ENCODE results near the gene REL. TPM values are rescaled to one million over a fixed set of nuclear protein-coding genes. Genes with fewer than 3 reads are reported as not detected.

The REL gene
- total RNA-seq, 1 experiment from 2014 or later = 6.2 TPM

DNA sequence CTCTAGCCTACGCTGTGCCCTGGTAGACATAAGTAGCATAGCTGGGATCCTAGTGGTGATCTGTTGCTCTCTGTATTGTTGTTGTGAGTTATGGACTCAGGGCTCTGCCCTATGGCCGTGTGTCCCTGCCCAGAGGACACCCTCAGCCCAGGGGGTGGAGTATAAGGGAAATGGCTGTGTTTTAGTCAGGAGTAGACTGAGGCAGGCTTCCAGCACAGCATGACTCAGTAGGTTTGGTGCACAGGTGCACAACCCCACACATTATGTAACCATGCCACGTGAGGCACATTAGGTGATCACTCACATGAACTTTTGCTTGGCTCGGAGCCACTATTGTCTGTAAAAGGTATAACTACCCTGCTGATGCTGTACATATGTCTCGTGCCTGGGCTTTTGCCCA is 76.3 kb downstream of the REL start:
- Mint-ChIP-seq H3K4me3 (no peak overlapping the region), H3K9me3 (no peaks in the 10 kb centered on the region), H3K36me3 (ENCODE audit: insufficient read depth in 1 of 3, low read depth in 3 of 3) (no peaks in the 10 kb centered on the region; a peak in 1 of 7 replicates), H3K4me1 (no peaks in the 10 kb centered on the region), H3K27me3 (ENCODE audit: low read depth) (no peaks in the 10 kb centered on the region), H3K27ac (no peak overlapping the region)
- Histone ChIP-seq H3K23me2 (ENCODE audit: insufficient read length, low read depth, low read length, poor library complexity, severe bottlenecking) (no peaks in the 10 kb centered on the region), H3K79me1 (ENCODE audit: insufficient read depth, low read depth, low read length, poor library complexity, severe bottlenecking) (no peaks in the 10 kb centered on the region), H4K20me1 (ENCODE audit: control insufficient read depth, insufficient read depth, insufficient read length) (no peaks in the 10 kb centered on the region), H3K56ac (ENCODE audit: insufficient read length, low read depth, low read length) (no peak overlapping the region), H3K27ac (ENCODE audit: insufficient read length, low read depth, low read length) (no peak overlapping the region), H2AK5ac (ENCODE audit: insufficient read length, low read length) (no peak overlapping the region), H3K27me3 (ENCODE audit: insufficient read depth, low read length) (no peaks in the 10 kb centered on the region), H3K4me1 (ENCODE audit: insufficient read depth, low read length) (no peaks in the 10 kb centered on the region), H3K14ac (ENCODE audit: insufficient read depth, low read length) (no peak overlapping the region; the same call in 1 of the 2 replicates), H3K18ac (ENCODE audit: insufficient read length, low read depth, low read length) (no peak overlapping the region), H4K8ac (replicated peaks; ENCODE audit: insufficient read length, low read depth, low read length) (no peak overlapping the region), H3K4ac (ENCODE audit: low read depth, low read length) (no peak overlapping the region), H4K5ac (ENCODE audit: insufficient read length, low read depth, low read length) (no peak overlapping the region), H3T11ph (ENCODE audit: low read length) (no peak overlapping the region), H3K9me3 (ENCODE audit: control insufficient read depth, low read depth, low read length) (no peaks in the 10 kb centered on the region), H2AFZ (ENCODE audit: low read length) (no peak overlapping the region), H3K4me2 (ENCODE audit: insufficient read depth, insufficient read length, low read length) (no peak overlapping the region), H2BK20ac (ENCODE audit: low read depth, low read length, poor library complexity, severe bottlenecking) (no peak overlapping the region), H4K91ac (ENCODE audit: insufficient read length, low read depth, low read length) (no peak overlapping the region), H3K9ac (ENCODE audit: extremely low read depth, insufficient read length, low read length) (no peak overlapping the region), H3K79me2 (ENCODE audit: insufficient read depth, low read length) (no peaks in the 10 kb centered on the region), H2BK120ac (ENCODE audit: low read depth, low read length, poor library complexity, severe bottlenecking) (no peak overlapping the region), H3K23ac (ENCODE audit: insufficient read length, low read depth, low read length) (no peak overlapping the region), H2BK12ac (ENCODE audit: insufficient read length, low read depth, low read length) (no peak overlapping the region), H2BK15ac (ENCODE audit: low read depth, low read length) (no peak overlapping the region), H2BK5ac (ENCODE audit: insufficient read length, low read length) (no peak overlapping the region)
- WGBS (ENCODE audit: extremely low coverage, insufficient read length, low lambda C conversion rate) = no CpG with 5 or more reads among the region's 5 CpGs
- no peak for DNase-seq
- TF ChIP-seq, protein P1, sequence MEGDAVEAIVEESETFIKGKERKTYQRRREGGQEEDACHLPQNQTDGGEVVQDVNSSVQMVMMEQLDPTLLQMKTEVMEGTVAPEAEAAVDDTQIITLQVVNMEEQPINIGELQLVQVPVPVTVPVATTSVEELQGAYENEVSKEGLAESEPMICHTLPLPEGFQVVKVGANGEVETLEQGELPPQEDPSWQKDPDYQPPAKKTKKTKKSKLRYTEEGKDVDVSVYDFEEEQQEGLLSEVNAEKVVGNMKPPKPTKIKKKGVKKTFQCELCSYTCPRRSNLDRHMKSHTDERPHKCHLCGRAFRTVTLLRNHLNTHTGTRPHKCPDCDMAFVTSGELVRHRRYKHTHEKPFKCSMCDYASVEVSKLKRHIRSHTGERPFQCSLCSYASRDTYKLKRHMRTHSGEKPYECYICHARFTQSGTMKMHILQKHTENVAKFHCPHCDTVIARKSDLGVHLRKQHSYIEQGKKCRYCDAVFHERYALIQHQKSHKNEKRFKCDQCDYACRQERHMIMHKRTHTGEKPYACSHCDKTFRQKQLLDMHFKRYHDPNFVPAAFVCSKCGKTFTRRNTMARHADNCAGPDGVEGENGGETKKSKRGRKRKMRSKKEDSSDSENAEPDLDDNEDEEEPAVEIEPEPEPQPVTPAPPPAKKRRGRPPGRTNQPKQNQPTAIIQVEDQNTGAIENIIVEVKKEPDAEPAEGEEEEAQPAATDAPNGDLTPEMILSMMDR (conservative IDR thresholded peaks at IDR 0.05) = no peak
